Peyer's patch (tissue), 4 donors: Measurements from ENCODE around the gene ASIC5.

ENCODE experiments used
- CTCF ChIP-seq, 6 experiments: fragments of 450-650 bp in 4 of 6; fragments of 200-600 bp in 2 of 6; sonication (generic) in 1 of 6; IDR thresholded peaks; one replicate each; pipeline ENCODE4 v1.5.1; 2017 to 2019; ENCODE audit warnings: antibody characterized with exemption in 6 of 6, mild to moderate bottlenecking in 3 of 6, moderate library complexity in 1 of 6
- POLR2A ChIP-seq, 2 donors: fragments of 450-650 bp; IDR thresholded peaks; one replicate each; pipeline ENCODE4 v1.5.1; 2017; ENCODE audit warnings: antibody characterized with exemption in 2 of 2, mild to moderate bottlenecking in 2 of 2, moderate library complexity in 2 of 2

- TF ChIP-seq CTCF (IDR thresholded peaks at IDR 0.05) (no peak), POLR2A (IDR thresholded peaks at IDR 0.05) (no peak)
Observed at GRCh38 chr4:155866177-155866576, at the start of gene ASIC5.
